GM21717 (cell line): ENCODE measurements around the gene INSM2.

Experiments
- ATAC-seq: cut with Tn5 transposase; IDR thresholded peaks from one replicate; pipeline ENCODE4 v1.9.1; 2021; ENCODE audit warnings: mild to moderate bottlenecking, moderate library complexity; ENCODE audit not compliant: unreplicated experiment

Gene INSM2, protein sequence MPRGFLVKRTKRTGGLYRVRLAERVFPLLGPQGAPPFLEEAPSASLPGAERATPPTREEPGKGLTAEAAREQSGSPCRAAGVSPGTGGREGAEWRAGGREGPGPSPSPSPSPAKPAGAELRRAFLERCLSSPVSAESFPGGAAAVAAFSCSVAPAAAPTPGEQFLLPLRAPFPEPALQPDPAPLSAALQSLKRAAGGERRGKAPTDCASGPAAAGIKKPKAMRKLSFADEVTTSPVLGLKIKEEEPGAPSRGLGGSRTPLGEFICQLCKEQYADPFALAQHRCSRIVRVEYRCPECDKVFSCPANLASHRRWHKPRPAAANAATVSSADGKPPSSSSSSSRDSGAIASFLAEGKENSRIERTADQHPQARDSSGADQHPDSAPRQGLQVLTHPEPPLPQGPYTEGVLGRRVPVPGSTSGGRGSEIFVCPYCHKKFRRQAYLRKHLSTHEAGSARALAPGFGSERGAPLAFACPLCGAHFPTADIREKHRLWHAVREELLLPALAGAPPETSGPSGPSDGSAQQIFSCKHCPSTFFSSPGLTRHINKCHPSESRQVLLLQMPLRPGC

DNA sequence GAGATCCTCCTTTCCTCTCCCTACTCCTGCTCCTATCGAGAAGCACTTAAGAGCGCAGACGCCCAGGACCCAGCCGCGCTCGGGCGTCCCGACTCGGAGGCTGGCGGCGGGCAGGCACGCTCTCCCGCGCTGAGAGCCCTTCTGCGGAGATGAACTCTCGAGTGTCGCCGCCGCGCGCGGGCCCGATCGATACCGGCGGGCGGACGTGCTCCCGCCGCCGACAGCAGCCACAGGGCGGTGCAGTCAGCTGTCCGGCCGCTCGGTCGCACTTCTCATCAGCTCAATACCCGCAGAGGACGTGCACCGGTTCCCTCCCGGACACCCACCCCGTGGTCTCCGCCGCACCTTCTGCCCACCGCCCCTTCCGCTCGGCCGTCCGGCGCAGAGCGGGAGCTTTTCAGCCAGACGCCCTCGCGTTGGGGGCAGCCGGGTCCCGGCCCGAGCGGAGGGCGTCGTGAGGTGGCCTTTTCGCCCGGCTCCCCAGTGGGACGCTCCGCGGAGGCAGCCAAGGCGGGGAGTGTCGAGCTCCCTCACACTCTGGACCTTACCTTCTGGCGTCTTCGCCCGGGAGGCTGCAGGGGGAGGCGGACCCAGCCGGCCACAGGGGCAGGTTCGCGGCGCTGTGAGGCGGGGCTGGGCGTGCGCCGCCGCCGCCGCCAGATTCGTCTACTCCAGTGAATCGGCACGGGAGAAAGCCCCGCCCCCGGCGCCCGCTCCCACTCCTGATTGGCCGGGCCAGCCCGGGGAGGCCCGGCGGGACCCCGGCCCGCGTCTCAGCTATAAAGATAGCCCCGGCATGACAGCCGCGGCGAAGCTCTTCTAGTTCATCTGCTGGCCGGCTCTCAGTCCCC is at the start of gene INSM2:
Gene INSM2, plus strand, starts transcription at position 808 of the 851 bp plus-strand sequence. CDS start 89 bp downstream, outside the sequence.
- peak; percentile 79 for ATAC-seq

DNA sequence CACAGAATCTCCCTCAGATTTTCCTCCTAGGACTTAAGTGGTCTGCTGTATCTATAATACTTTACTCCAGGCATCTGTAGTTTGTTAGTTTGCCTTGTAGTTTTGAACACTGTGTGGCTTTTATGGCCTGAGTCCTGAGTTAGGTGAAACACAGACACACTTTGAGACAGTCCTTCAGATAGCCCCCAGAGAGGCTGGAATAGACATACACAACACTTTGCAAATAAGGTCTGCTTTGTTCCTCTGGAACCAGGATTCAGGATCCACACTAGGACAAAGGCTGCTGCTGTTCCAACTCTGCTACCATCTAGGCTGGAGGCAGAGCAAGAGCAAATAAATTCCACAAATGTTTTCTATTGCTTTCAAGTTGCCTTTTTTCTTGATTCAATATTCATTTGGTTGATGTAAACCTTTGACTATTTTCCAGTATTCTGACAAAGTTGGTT is 41.4 kb upstream of the INSM2 start:
- no peak for ATAC-seq

DNA sequence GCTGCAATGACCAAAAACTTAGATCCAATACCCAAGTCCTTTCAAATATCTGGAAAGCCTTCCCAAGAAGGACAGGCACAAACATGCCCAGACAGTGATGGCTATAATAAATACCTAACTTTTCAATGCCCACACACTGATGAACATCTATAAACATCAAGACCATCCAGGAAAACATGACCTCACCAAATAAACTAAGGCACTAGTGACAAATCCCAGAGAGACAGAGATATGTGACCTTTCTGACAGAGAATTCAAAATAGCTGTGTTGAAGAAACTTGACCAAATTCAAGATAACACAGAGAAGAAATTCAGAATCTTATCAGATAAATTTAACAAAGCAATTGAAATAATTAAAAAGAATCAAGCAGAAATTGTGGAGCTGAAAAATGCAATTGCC is 38.7 kb upstream of the INSM2 start:
- ATAC-seq = no peak

DNA sequence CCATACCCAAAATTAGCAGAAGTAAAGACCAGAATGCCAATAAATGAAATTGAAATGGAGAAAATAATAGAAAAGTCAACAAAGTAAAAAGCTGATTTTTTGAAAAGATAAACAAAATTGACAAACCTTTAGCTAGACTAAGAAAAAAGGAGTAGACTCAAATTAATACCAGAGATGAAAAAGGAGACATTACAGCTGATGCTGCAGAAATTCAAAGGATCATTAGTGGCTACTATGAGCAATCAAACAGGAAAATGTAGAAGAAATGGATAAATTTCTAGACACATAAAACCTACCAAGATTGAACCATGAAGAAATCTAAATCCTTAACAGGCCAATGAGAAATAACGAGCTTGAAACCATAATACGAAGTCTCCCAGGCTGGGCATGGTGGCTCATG is 34.8 kb upstream of the INSM2 start:
- ATAC-seq = no peak

DNA sequence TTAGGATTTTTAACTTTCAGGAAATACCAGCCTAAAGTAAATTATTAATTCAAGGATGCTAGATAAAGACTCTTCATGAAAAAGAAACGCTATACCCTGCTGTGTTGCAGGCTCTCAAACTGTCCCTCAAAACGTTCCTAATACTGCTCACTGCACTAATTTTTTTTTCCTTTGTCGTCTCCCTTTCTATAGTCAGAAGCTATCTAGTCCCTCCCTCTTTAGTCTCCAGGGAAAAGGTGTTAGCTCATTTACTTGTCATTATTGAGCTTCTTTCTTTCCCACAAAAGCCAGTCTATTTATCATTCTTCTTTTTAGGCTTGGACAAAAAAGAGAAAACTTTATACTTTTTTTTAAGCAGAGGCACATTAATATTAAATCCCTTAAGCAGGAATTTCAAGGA is 30.3 kb upstream of the INSM2 start:
- no peak for ATAC-seq

DNA sequence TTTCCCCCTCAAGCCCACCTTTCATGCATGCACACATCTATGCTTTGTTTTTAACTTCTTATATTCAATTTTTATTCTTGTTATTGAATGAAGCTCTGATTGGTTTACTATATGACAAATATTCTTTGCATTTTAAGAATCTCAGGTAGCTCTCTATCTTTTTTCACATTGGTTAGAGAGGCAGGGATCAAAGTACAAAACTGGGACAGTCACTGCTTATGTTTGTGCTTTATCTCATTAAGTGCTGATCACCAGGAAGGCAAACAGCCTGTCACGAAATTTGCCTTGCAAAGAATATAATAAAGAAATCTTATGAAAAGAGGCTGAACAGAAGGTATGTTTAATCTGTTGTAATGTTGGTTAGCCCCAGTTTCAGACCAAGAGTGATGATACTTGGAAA is 29.7 kb upstream of the INSM2 start:
- no peak for ATAC-seq

DNA sequence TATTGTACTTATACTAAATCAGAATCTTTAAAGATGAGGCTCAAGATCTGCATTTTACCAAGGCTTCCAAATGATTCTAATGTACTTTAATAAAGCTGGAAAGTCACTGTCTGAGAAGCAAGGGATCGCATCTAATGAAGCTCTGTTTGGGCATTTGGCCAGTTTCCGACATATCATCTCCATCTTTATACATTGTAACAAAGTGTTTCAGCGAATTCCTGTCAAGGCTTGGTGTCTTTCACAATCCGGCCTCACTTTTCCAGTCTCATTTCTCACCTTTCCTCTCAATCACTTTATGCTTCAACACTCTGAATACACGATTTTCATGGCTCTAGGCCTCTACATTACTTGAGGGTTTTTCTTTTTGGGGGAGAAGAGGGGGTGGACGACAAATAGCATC is 27.5 kb upstream of the INSM2 start:
- no peak for ATAC-seq

DNA sequence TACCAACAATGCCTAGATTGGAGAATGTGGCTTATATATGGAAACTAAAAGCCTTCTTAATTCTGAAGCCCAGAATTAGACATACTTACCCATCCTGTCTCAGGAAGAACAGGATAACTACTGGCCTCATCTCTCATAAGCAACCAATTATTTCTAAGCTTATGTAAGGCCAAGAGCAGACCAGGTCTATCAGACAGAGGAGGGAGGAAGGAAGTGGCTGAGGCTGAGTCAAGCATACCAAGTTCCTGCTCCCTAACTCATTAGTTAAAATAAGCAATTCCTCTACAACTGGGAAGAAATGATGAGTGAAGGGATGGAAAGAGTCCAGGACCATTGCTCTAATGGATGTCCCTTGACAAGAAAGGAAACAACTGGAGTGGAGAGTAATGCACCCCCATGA is 27.0 kb upstream of the INSM2 start:
- no peak for ATAC-seq

DNA sequence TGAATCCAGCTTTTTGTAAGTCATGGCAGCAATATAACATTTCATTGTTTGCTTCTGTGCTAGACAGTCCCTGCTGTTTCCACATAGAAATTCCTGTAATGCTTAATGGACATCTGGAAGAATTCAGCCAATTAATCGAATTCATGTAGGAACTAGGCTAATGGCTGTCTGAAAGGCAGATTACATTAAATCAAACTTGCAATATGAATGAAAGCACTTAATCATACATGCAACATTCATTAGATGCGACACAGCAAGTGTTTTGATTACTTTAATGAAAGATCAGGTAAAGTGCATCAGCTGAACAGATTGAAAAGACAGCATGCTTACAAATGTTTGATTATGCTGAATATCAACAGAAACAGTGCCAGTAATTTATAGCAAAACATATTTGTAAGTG is 24.1 kb upstream of the INSM2 start:
- ATAC-seq = no peak

DNA sequence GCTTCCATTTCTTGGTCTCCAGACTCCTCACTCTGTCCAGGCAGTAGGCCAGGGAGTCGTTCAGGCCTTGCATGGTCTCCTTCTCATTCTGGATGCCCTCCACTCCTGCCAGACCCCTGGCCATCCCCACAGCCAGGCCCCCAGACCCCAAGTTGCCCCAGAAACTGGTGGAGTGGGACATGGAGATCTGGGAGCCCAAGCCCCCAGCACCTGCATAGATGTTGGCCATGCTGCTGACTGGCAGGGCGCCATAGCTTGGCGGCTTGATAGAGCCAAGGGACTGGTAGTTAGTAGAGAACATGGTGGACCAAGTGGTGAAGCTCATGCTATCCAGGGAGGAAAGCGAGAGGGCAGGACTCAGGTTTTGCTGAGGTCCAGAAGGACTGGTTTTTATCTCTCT is 21.2 kb upstream of the INSM2 start:
- ATAC-seq = no peak

DNA sequence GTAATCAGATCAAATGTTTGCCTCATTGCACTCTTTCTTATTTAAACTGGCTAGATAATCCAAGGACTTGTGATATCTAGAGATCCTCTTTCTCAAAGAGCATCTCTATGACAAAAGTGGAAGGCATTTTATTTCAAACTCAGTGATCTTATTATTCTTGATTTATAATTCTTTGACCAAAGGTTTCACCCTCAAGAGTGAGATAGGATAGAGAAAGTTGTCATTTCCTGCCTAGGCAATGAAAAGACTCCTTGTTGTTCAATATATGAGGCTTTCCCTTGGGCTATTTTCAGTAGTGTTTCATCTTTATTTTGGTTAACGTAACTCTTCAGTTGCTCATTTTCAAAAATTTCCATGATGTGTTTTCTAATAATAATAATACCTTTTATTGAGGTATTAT is 18.0 kb upstream of the INSM2 start:
- ATAC-seq = no peak

DNA sequence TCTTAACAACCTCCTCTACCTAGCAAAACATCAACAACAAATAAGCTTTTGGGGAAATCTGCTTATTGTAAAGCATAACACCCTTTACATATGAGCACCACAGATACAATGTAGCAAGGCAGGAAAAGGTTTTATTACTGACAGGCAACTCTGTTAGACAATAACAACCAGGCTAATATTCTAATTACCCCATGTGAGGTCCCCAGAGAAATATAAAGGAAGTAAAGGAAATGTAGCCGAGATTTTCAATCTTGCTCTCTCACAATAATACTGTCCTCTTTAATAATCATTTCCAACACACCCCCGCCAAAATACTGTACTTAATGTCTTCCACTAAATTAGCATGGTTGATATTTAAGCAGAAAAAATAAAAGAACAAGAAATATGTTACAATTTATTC is 14.0 kb upstream of the INSM2 start:
- ATAC-seq = no peak

DNA sequence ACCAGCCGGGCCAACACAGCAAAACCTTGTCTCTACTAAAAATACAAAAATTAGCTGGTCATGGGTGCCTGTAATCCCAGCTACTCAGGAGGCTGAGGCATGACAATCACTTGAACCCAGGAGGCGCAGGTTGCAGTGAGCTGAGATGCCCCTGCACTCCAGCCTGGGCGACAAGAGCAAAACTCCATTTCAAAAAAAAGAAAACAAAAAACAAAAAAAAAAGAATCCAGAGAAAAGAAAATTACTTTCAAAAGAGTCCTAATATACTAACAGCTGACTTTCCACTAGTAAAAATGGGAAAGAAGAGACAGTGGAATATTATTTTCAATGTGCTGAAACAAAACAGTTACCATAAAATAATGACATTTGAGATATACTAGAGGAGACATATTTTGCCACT is 8.3 kb upstream of the INSM2 start:
- ATAC-seq = no peak

DNA sequence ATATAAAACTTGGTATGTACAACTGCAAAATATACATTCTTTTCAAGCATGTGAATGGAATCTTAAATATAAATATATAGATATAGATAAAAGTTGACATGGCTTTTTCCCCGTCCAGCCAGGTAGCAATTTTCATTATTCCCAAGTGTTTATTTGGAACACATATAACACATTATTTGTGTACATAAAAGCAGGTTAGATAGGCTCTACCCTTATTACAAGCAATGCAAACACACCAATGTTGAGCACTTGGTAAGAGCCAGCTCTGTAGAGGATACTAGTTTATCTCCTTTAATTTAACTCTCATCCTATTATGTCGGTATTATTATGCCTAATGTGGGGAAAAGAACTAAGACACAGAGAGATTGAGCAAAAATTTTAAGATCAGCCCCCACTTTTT is 7.0 kb upstream of the INSM2 start:
- ATAC-seq = no peak

DNA sequence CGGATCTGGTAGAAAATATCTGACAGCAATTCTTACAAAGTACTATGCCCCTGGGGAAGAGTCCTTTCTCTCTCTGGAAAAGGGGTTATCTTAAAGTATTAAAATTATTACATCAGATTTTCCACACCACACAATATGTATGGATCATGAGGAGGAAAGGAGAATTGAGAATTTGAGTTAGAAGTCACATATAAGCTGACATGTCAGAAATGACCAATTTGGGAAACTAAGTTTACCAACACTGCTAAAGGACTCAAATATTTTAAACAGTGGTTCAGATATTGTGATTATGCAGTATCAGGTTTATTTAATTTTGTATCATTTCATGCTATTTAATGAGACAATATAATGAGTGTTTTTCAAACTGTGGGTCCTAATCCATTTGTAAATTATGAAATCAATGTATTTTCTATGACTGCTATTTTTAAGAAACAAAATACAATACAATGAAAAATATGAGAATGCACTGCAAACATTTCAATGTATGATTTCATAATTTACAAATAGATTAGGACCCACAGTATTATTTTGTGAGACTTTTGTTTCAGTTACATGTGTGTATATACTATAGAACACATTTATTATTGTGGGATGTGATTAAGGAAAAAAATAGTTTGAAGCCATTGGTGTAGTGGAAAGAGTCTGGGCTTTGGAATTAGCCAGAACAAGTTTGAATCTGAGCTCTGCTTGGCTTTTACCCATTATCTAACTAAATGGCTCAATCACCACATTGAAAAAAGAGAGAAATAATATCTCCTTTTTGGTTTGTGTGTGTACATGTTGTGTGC is 1.8 kb upstream of the INSM2 start:
- no peak for ATAC-seq

DNA sequence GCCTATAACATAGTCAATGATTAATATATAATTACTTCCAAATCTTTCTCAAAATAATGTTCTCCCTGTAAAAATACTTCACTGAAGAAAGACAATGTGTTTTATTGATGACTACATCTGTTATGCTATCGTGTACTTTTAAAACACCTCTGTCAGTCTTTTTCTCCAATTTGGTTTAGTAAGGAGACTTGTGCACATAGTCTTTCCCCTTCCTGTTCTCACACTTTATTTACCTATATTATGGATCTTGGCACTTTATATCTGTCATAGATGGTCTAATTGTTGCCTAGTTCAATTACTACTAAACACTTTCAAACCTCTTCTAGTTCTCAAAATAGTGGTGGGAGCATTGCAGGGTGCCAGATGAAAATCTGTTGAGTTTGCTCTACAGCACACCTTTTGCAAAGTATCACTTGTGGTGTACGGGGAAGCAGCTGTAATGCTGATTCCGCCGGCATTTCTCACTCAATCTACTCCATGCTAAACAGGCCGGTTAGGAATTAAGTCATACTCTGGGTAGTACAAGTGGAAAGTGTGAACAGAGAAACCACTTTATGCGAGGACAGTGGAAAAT is 1.1 kb upstream of the INSM2 start:
- no peak for ATAC-seq

DNA sequence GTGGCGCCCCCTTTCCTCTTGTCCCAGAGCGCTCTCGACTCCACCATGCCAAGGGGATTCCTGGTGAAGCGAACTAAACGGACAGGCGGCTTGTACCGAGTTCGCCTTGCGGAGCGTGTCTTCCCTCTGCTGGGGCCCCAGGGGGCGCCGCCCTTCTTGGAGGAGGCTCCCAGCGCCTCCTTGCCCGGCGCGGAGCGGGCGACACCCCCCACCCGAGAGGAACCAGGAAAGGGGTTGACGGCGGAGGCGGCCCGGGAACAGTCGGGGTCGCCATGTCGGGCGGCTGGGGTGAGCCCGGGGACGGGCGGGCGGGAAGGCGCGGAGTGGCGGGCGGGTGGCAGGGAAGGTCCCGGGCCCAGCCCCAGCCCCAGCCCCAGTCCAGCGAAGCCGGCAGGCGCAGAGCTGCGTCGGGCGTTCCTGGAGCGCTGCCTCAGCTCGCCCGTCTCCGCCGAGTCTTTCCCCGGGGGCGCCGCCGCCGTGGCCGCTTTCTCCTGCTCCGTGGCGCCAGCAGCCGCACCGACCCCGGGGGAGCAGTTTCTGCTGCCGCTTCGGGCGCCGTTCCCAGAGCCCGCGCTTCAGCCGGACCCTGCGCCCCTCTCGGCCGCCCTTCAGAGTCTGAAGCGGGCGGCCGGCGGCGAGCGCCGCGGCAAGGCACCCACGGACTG is 376 bp downstream of the INSM2 start:
- no peak for ATAC-seq

DNA sequence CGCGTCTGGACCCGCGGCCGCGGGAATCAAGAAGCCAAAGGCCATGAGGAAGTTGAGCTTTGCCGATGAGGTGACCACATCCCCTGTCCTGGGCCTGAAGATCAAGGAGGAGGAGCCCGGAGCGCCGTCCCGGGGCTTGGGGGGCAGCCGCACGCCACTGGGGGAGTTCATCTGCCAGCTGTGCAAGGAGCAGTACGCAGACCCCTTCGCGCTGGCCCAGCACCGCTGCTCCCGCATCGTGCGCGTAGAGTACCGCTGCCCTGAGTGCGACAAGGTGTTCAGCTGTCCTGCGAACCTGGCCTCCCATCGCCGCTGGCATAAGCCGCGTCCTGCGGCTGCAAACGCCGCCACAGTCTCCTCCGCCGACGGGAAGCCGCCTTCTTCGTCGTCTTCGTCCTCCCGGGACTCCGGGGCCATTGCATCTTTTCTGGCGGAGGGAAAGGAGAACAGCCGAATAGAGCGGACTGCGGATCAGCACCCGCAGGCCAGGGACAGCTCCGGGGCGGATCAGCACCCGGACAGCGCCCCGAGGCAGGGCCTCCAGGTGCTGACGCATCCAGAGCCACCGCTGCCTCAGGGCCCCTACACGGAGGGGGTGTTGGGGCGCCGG is 1.0 kb downstream of the INSM2 start:
- ATAC-seq = no peak

DNA sequence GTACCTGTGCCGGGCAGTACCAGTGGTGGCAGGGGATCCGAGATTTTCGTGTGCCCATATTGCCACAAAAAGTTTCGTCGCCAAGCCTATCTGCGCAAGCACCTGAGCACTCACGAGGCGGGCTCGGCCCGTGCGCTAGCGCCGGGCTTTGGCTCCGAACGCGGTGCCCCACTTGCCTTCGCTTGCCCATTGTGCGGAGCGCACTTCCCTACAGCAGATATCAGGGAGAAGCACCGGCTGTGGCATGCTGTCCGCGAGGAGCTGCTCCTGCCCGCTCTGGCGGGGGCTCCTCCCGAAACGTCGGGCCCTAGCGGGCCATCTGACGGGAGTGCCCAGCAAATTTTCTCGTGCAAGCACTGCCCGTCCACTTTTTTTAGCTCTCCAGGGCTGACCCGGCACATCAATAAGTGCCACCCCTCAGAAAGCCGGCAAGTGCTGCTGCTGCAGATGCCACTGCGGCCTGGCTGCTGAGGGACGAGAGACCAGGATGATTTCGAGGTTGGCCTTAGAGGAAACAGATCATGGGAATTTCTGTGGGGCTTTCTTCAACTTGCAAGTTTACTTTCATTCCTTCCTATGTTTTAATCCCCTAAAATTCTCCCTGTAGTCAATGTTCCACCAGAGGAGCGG is 1.6 kb downstream of the INSM2 start:
- ATAC-seq = no peak
